HepG2 (cell line): ENCODE results near the gene SP5. TPM values are rescaled to one million over a fixed set of nuclear protein-coding genes. Genes with fewer than 3 reads are reported as not detected.

ENCODE experiments used
- ADNP ChIP-seq: sonication (generic); formaldehyde crosslinking; IDR thresholded peaks from 2 replicates; pipeline ENCODE4 v1.4.0; 2020; ENCODE audit warnings: missing genetic modification reagents
- AGO2 ChIP-seq: fragments of 200-400 bp; formaldehyde crosslinking; optimal IDR thresholded peaks from 2 replicates; pipeline ENCODE3; 2017; ENCODE audit warnings: mild to moderate bottlenecking, low read depth, low read length, moderate library complexity
- AHDC1 ChIP-seq: sonication (generic); formaldehyde crosslinking; IDR thresholded peaks from 2 replicates; pipeline ENCODE4 v1.5.1; 2020; ENCODE audit warnings: mild to moderate bottlenecking, missing genetic modification reagents, borderline replicate concordance
- ARNT ChIP-seq: fragments of 450-650 bp; IDR thresholded peaks from 2 replicates; pipeline ENCODE4 v1.6.1; 2017
- BATF2 ChIP-seq: sonication (generic); formaldehyde crosslinking; IDR thresholded peaks from 2 replicates; pipeline ENCODE4 v1.8.0; 2022; ENCODE audit warnings: mild to moderate bottlenecking, missing genetic modification reagents, moderate library complexity
- CREB1 ChIP-seq, 2 experiments: fragments of 450-650 bp in 1 of 2; IDR thresholded peaks; 2 replicates each; pipeline ENCODE4 v1.6.1; 2016 to 2017; ENCODE audit warnings: control low read depth in 1 of 2, mild to moderate bottlenecking in 1 of 2, missing compliant biosample characterization in 1 of 2, missing genetic modification characterization in 1 of 2
- DRAP1 ChIP-seq: IDR thresholded peaks from 2 replicates; pipeline ENCODE4 v1.6.1; 2016; ENCODE audit warnings: missing genetic modification reagents, missing compliant biosample characterization
- ELF1 ChIP-seq: sonication (generic); formaldehyde crosslinking; IDR thresholded peaks from 2 replicates; pipeline ENCODE4 v1.4.0; 2020; ENCODE audit warnings: missing genetic modification reagents
- FOXC1 ChIP-seq: sonication (generic); formaldehyde crosslinking; IDR thresholded peaks from 2 replicates; pipeline ENCODE4 v1.8.0; 2022; ENCODE audit warnings: mild to moderate bottlenecking, missing genetic modification reagents, borderline replicate concordance
- HDAC6 ChIP-seq: fragments of 200-600 bp; sonication (generic); IDR thresholded peaks from 2 replicates; pipeline ENCODE4 v1.7.0; 2017; ENCODE audit warnings: mild to moderate bottlenecking, antibody characterized with exemption, low read length, low read depth
- HMGA1 ChIP-seq: sonication (generic); formaldehyde crosslinking; conservative IDR thresholded peaks from 2 replicates; pipeline ENCODE4 v1.4.0; 2020; ENCODE audit warnings: missing genetic modification reagents
- KDM6A ChIP-seq: IDR thresholded peaks from 2 replicates; pipeline ENCODE4 v1.6.1; 2016; ENCODE audit warnings: low read depth
- PHB2 ChIP-seq: fragments of 450-650 bp; IDR thresholded peaks from 2 replicates; pipeline ENCODE4 v1.6.1; 2018; ENCODE audit not compliant: partially characterized antibody
- POLR2A ChIP-seq, 2 experiments: IDR thresholded peaks; 2 replicates each; pipeline ENCODE4 v1.6.1; 2011; ENCODE audit warnings: low read depth in 2 of 2, low read length in 2 of 2, mild to moderate bottlenecking in 1 of 2, moderate library complexity in 1 of 2; ENCODE audit not compliant: insufficient read depth in 1 of 2
- RXRB ChIP-seq: IDR thresholded peaks from 2 replicates; pipeline ENCODE4 v1.6.1; 2016; ENCODE audit warnings: borderline replicate concordance, missing genetic modification reagents, missing compliant biosample characterization
- SIX1 ChIP-seq: sonication (generic); formaldehyde crosslinking; IDR thresholded peaks from 2 replicates; pipeline ENCODE4 v1.4.0; 2020; ENCODE audit warnings: missing genetic modification reagents, borderline replicate concordance
- TP53 ChIP-seq: sonication (generic); formaldehyde crosslinking; conservative IDR thresholded peaks from 2 replicates; pipeline ENCODE4 v1.4.0; 2020; ENCODE audit warnings: missing genetic modification reagents
- ZBTB1 ChIP-seq: sonication (generic); formaldehyde crosslinking; IDR thresholded peaks from 2 replicates; pipeline ENCODE4 v1.4.0; 2020; ENCODE audit warnings: missing genetic modification reagents, borderline replicate concordance
- ZFP36L1 ChIP-seq: sonication (generic); formaldehyde crosslinking; IDR thresholded peaks from 2 replicates; pipeline ENCODE4 v1.8.0; 2022; ENCODE audit warnings: mild to moderate bottlenecking, missing genetic modification reagents, moderate library complexity
- ZFP82 ChIP-seq: sonication (generic); formaldehyde crosslinking; IDR thresholded peaks from 2 replicates; pipeline ENCODE4 v1.5.1; 2020; ENCODE audit warnings: mild to moderate bottlenecking, missing genetic modification reagents, borderline replicate concordance
- ZNF180 ChIP-seq: sonication (generic); formaldehyde crosslinking; IDR thresholded peaks from 2 replicates; pipeline ENCODE4 v1.4.0; 2020; ENCODE audit warnings: low read depth, missing genetic modification reagents, borderline replicate concordance
- ZNF558 ChIP-seq: sonication (generic); formaldehyde crosslinking; IDR thresholded peaks from 2 replicates; pipeline ENCODE4 v1.9.0; 2022; ENCODE audit warnings: mild to moderate bottlenecking, missing genetic modification reagents, borderline replicate concordance
- ZNF614 ChIP-seq: IDR thresholded peaks from 2 replicates; pipeline ENCODE4 v1.6.1; 2018; ENCODE audit warnings: missing biosample characterization, missing genetic modification reagents, inconsistent platforms, borderline replicate concordance
- ZNF777 ChIP-seq: sonication (generic); formaldehyde crosslinking; IDR thresholded peaks from 2 replicates; pipeline ENCODE4 v1.4.0; 2020; ENCODE audit warnings: missing genetic modification reagents
- polyA plus RNA-seq, 8 experiments: library from polyadenylated mRNA; depleted of rRNA in 3 of 8; stranded (reverse) in 7 of 8; unstranded in 1 of 8; fragments of >200 nt; fragmentation: Illumina TruSeq in 4 of 8; extraction: Trizol in 4 of 8; gene quantifications; 2 replicates each; pipeline versions ENCODE4 v1.2.1 to v1.2.3, GENCODE V29; 2011 to 2016; ENCODE audit warnings: low read depth in 4 of 8, missing spikeins in 1 of 8, mixed read lengths in 1 of 8; ENCODE audit not compliant: insufficient read depth in 1 of 8
- total RNA-seq, 5 experiments: library from RNA; depleted of rRNA; stranded (reverse); fragments of >200 nt; fragmentation: Illumina TruSeq; extraction: Trizol; gene quantifications; 2 replicates each; pipeline ENCODE4 v1.2.3, GENCODE V29; 2016; ENCODE audit warnings: low read depth in 1 of 5

SP5 gene
- total and polyA plus RNA-seq, 2 of the 13 experiments (the other 11 are each of a cell fraction or from before 2014, with no cell fraction given), result 50.8 to 119 TPM

DNA sequence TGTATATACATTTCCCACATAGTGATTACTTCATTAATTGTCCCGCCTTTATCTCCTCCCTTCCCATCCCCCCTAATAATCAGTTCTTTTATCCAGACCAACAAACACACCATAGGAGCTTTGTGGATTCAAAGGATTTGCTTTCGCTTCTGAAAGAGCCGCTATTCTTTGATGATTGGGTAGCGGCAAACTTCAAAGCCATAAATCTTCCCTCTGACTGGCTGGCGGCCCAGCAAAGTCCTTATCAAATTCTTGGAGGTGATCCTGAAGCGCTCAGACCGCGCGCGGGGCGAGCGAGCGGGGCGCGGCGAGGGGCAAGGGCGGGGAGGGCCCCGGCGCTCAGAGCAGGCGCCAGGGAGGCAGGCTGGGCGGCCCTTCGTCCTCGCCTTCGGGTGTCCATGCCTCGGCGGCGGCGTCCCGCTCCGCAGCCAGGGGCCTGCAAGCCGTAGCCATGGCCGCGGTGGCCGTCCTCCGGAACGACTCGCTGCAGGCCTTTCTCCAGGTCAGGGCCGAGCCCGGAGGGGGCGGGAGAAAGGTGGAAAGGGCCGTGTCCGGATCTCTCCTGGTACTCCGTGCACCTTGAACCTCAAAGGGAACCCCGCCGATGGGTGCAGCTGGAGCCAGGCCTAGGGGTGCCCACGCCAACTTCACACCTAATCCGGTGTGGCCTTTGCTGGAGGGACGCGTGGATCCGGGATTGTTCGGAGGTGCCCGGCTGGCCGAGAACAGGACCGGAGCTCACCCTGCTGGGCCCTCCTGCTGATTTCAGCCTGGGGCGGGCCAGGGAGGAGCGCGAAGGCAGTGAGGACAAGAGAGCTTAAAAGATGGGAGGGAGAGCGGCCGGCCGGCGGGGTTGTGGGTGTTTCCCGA, at the start of gene SP5 (continued):
- TF ChIP-seq POLR2A (IDR thresholded peaks at IDR 0.05; ENCODE audit: insufficient read depth in 1 of 2, low read depth in 2 of 2, low read length in 2 of 2), result peak in 1 of 2 experiments; percentile 91; a peak in 2 of 4 replicates
- no peak; the same call in 1 of the 2 replicates for TF ChIP-seq HDAC6
- TF ChIP-seq ARNT, result no peak
- TF ChIP-seq ZFP82 (CRISPR knock-in tag), result 0 out of 2 replicates have a peak, but pooled peaks have one; percentile 86
- peak; percentile 100 for TF ChIP-seq AGO2
- TF ChIP-seq PHB2, result no peak
- peak; percentile 85 for TF ChIP-seq SIX1 (CRISPR knock-in tag)
- peak; percentile 11; the same call in 1 of the 2 replicates for TF ChIP-seq RXRB (CRISPR knock-in tag)
- no peak for TF ChIP-seq TP53 (CRISPR knock-in tag)
- TF ChIP-seq ZNF777 (CRISPR knock-in tag), result peak; percentile 75
- peak; percentile 81; the same call in 1 of the 2 replicates for TF ChIP-seq FOXC1
- peak; percentile 76 for TF ChIP-seq KDM6A (CRISPR knock-in tag)
- TF ChIP-seq ZBTB1 (CRISPR knock-in tag), result no peak
- peak; percentile 33 for TF ChIP-seq AHDC1 (CRISPR knock-in tag)
- peak; percentile 99 for TF ChIP-seq DRAP1 (CRISPR knock-in tag)
- peak; percentile 93; the same call in 1 of the 2 replicates for TF ChIP-seq ZFP36L1 (CRISPR knock-in tag)
- TF ChIP-seq HMGA1 (CRISPR knock-in tag), result no peak
- TF ChIP-seq ZNF614 (CRISPR knock-in tag), result no peak
- peak; percentile 86; the same call in 1 of the 2 replicates for TF ChIP-seq ZNF558 (CRISPR knock-in tag)
- no peak for TF ChIP-seq CREB1 (IDR thresholded peaks at IDR 0.05)
- peak; percentile 66; the same call in 1 of the 2 replicates for TF ChIP-seq CREB1 (CRISPR knock-in tag; IDR thresholded peaks at IDR 0.05)
- TF ChIP-seq BATF2, result no peak
- no peak for TF ChIP-seq ELF1
- TF ChIP-seq ZNF180, result no peak; the same call in 1 of the 2 replicates
- no peak for TF ChIP-seq ADNP (CRISPR knock-in tag)
